ENCODE measurements around the gene RHOB.

RHOB gene

DNA sequence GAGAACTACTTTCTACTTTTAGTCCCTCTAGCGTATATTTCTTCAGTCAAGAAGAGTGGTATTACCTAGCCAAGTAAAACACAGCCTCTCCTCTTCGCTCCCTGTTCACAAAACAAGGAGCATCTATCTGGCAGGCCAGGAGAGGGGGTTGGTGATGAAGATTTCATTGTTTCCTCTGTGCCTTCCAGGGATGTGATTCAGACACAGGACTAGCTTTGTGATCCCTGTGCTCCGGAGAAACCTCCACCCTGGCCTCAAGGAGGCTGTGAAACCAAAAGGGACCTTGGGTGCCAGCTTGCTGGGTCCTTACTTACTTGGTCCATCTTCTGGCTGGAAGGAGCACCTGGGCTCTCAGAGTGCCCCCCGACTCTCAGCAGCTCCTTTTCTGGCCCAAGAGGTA, 5.7 kb downstream of the RHOB start:
- no peak for DNase-seq (ENCODE audit: low read depth)
- in situ Hi-C loops (cut with HindIII; ENCODE audit: low sequenced_read_pairs), result no loop called here
- H3K4me3 ChIP-seq (ENCODE audit: low read depth, low read length), result no peak overlapping the region

GRCh38 chr2:20453087-20453486, 6.2 kb downstream of the RHOB start:
- in situ Hi-C loops (cut with HindIII; ENCODE audit: low sequenced_read_pairs), result no loop called here
- H3K4me3 ChIP-seq (ENCODE audit: low read depth, low read length), result no peak overlapping the region
- no peak for TF ChIP-seq CTCF (IDR thresholded peaks at IDR 0.05; ENCODE audit: low read depth, low read length, missing control alignments)
- DNase-seq (ENCODE audit: low read depth), result no peak

More for the DNA sequence above, 5.7 kb downstream of the RHOB start:
- peak; percentile 31 for TF ChIP-seq CTCF (IDR thresholded peaks at IDR 0.05; ENCODE audit: low read depth, low read length, missing control alignments)

- in situ Hi-C loops (cut with HindIII; ENCODE audit: low sequenced_read_pairs), result no loop called here
- DNase-seq (ENCODE audit: low read depth), result no peak
Observed at GRCh38 chr2:20454036-20454981, 7.4 kb downstream of the RHOB start.

GRCh38 chr2:20455076-20455587, 8.3 kb downstream of the RHOB start:
- DNase-seq (ENCODE audit: low read depth), result no peak
- in situ Hi-C loops (cut with HindIII; ENCODE audit: low sequenced_read_pairs), result no loop called here
- TF ChIP-seq CTCF (IDR thresholded peaks at IDR 0.05; ENCODE audit: low read depth, low read length, missing control alignments), result no peak

More at GRCh38 chr2:20454036-20454981, 7.4 kb downstream of the RHOB start:
- H3K4me3 ChIP-seq (ENCODE audit: low read depth, low read length), result no peak overlapping the region
- no peak for TF ChIP-seq CTCF (IDR thresholded peaks at IDR 0.05; ENCODE audit: low read depth, low read length, missing control alignments)

DNA sequence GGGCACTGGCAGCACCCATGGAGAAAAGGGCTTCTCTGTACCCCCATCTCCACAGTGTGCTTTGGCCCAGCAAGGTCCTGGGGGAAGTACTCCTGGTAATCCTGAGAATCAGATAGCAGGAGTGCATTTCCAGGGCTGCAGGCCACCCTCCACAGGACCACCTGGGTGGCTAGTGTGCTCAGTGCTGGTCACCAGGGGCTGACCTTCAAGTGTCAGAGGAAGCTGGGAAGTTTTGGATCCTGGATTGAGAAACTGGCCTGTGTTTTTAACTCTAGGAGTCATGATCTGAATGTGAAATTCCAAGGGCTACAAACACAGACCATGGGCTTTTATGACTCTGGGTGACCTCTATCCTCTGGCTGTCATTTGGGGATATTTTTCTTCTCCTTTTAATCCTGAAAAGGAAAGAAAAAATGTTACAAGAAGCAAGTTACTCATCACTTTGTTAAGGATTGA, 9.3 kb downstream of the RHOB start:
- in situ Hi-C loops (cut with HindIII; ENCODE audit: low sequenced_read_pairs), result no loop called here

More at GRCh38 chr2:20455076-20455587, 8.3 kb downstream of the RHOB start:
- no peak overlapping the region for H3K4me3 ChIP-seq (ENCODE audit: low read depth, low read length)

More for the DNA sequence above, 9.3 kb downstream of the RHOB start:
- no peak for TF ChIP-seq CTCF (IDR thresholded peaks at IDR 0.05; ENCODE audit: low read depth, low read length, missing control alignments)
- no peak overlapping the region for H3K4me3 ChIP-seq (ENCODE audit: low read depth, low read length)
- DNase-seq (ENCODE audit: low read depth), result no peak
